Measurements from ENCODE around the gene CDC25B. TPM values are rescaled to one million over a fixed set of nuclear protein-coding genes. Genes with fewer than 3 reads are reported as not detected.
A peak's percentile ranks its signal among the peaks of the same experiment; 100 is the strongest.

The CDC25B gene
- total and polyA plus RNA-seq, 2 of the 13 experiments (the other 11 are each of a cell fraction or from before 2014, with no cell fraction given) = 14.5 to 19.4 TPM

DNA sequence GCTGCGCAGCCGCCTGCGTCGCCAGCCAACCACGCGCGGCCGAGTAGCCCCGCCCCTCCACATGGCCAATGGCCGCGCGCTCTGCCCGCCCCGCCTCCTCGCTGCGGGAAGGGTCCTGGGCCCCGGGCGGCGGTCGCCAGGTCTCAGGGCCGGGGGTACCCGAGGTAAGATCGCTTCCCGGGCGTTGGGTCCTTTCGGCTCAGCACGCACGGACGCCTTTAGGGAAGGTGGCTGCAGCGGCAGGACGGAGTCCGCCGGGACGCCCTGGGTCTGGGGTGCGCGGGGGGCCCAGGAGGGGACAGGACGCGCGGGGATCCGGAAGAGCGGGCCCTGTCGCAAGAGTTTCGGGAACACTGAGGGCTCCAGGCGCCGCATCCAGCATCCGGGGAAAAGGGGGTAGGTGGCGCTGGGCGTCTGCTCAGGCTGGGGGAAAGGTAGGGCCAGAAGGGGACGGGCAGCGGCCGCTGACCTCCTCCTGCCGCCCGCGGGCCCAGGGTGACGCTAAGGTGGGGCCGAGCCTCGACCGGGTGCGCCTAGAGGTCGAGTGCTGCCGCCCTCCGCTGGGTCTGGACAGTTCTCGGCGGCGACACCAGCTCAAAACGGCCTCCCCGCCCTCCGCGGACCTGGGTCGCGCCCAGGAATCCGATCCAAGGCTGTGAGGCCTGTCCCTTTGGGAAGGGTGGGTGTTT lies 50.8 kb downstream of the CDC25B start, which contains the start of gene MAVS (continued):
- TF ChIP-seq, protein P1, sequence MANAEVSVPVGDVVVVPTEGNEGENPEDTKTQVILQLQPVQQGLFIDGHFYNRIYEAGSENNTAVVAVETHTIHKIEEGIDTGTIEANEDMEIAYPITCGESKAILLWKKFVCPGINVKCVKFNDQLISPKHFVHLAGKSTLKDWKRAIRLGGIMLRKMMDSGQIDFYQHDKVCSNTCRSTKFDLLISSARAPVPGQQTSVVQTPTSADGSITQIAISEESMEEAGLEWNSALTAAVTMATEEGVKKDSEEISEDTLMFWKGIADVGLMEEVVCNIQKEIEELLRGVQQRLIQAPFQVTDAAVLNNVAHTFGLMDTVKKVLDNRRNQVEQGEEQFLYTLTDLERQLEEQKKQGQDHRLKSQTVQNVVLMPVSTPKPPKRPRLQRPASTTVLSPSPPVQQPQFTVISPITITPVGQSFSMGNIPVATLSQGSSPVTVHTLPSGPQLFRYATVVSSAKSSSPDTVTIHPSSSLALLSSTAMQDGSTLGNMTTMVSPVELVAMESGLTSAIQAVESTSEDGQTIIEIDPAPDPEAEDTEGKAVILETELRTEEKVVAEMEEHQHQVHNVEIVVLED (CRISPR knock-in tag; IDR thresholded peaks at IDR 0.05; ENCODE audit: borderline replicate concordance) = peak; percentile 64; the same call in 1 of the 2 replicates
- TF ChIP-seq NKX3-1 (CRISPR knock-in tag; IDR thresholded peaks at IDR 0.05) (0 out of 2 replicates have a peak, but pooled peaks have one; percentile 91), ZSCAN30 (CRISPR knock-in tag; IDR thresholded peaks at IDR 0.05) (peak; percentile 97), DNMT3B (CRISPR knock-in tag; conservative IDR thresholded peaks at IDR 0.05) (no peak; the same call in 1 of the 2 replicates), ZFP36L2 (CRISPR knock-in tag; IDR thresholded peaks at IDR 0.05) (no peak; the same call in 1 of the 2 replicates), ZNF430 (CRISPR knock-in tag; IDR thresholded peaks at IDR 0.05) (peak; percentile 70; the same call in 1 of the 2 replicates), ZNF263 (CRISPR knock-in tag; IDR thresholded peaks at IDR 0.05) (peak; percentile 70), SSRP1 (CRISPR knock-in tag; IDR thresholded peaks at IDR 0.05) (no peak), MAFG (CRISPR knock-in tag; IDR thresholded peaks at IDR 0.05) (no peak), MAZ (IDR thresholded peaks at IDR 0.05; ENCODE audit: borderline replicate concordance, low read depth, low read length) (peak; percentile 26; the same call in 1 of the 2 replicates), MAZ (CRISPR knock-in tag; IDR thresholded peaks at IDR 0.05; ENCODE audit: low read depth) (peak; percentile 96), ZNF33B (CRISPR knock-in tag; IDR thresholded peaks at IDR 0.05) (no peak; the same call in 1 of the 2 replicates), ERF (CRISPR knock-in tag; IDR thresholded peaks at IDR 0.05) (peak; percentile 94), TEAD2 (CRISPR knock-in tag; IDR thresholded peaks at IDR 0.05) (peak; percentile 48; the same call in 1 of the 2 replicates)
- TF ChIP-seq, protein P2, sequence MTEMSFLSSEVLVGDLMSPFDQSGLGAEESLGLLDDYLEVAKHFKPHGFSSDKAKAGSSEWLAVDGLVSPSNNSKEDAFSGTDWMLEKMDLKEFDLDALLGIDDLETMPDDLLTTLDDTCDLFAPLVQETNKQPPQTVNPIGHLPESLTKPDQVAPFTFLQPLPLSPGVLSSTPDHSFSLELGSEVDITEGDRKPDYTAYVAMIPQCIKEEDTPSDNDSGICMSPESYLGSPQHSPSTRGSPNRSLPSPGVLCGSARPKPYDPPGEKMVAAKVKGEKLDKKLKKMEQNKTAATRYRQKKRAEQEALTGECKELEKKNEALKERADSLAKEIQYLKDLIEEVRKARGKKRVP (CRISPR knock-in tag; IDR thresholded peaks at IDR 0.05) = peak in 1 of 2 experiments; percentile 86; a peak in 2 of 4 replicates
- TF ChIP-seq, protein P3, sequence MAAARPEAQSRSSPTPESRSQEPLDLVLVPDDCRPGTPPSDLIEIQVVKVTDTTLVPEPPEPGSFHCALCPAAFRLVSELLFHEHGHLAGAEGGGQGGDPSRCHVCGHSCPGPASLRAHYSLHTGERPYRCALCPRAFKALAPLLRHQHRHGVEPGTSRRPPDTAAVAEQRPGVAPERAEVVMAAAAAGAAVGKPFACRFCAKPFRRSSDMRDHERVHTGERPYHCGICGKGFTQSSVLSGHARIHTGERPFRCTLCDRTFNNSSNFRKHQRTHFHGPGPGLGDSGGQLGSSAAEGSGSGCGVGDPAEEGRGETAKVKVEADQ (CRISPR knock-in tag; IDR thresholded peaks at IDR 0.05; ENCODE audit: borderline replicate concordance) = no peak; the same call in 1 of the 2 replicates
- TF ChIP-seq, protein P4, sequence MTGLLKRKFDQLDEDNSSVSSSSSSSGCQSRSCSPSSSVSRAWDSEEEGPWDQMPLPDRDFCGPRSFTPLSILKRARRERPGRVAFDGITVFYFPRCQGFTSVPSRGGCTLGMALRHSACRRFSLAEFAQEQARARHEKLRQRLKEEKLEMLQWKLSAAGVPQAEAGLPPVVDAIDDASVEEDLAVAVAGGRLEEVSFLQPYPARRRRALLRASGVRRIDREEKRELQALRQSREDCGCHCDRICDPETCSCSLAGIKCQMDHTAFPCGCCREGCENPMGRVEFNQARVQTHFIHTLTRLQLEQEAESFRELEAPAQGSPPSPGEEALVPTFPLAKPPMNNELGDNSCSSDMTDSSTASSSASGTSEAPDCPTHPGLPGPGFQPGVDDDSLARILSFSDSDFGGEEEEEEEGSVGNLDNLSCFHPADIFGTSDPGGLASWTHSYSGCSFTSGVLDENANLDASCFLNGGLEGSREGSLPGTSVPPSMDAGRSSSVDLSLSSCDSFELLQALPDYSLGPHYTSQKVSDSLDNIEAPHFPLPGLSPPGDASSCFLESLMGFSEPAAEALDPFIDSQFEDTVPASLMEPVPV (CRISPR knock-in tag; IDR thresholded peaks at IDR 0.05) = peak; percentile 95
- TF ChIP-seq, protein P5, sequence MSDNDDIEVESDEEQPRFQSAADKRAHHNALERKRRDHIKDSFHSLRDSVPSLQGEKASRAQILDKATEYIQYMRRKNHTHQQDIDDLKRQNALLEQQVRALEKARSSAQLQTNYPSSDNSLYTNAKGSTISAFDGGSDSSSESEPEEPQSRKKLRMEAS (IDR thresholded peaks at IDR 0.05) = peak; percentile 74
- TF ChIP-seq, protein P6, sequence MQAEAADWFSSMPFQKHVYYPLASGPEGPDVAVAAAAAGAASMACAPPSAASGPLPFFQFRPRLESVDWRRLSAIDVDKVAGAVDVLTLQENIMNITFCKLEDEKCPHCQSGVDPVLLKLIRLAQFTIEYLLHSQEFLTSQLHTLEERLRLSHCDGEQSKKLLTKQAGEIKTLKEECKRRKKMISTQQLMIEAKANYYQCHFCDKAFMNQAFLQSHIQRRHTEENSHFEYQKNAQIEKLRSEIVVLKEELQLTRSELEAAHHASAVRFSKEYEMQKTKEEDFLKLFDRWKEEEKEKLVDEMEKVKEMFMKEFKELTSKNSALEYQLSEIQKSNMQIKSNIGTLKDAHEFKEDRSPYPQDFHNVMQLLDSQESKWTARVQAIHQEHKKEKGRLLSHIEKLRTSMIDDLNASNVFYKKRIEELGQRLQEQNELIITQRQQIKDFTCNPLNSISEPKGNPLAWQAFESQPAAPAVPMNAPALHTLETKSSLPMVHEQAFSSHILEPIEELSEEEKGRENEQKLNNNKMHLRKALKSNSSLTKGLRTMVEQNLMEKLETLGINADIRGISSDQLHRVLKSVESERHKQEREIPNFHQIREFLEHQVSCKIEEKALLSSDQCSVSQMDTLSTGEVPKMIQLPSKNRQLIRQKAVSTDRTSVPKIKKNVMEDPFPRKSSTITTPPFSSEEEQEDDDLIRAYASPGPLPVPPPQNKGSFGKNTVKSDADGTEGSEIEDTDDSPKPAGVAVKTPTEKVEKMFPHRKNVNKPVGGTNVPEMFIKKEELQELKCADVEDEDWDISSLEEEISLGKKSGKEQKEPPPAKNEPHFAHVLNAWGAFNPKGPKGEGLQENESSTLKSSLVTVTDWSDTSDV (CRISPR knock-in tag; IDR thresholded peaks at IDR 0.05) = peak; percentile 97
- TF ChIP-seq, protein P7, sequence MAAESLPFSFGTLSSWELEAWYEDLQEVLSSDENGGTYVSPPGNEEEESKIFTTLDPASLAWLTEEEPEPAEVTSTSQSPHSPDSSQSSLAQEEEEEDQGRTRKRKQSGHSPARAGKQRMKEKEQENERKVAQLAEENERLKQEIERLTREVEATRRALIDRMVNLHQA (CRISPR knock-in tag; IDR thresholded peaks at IDR 0.05) = no peak

All from HepG2 (cell line).